Activated effector memory CD4-positive, alpha-beta T cell treated with anti-CD3 and anti-CD28 coated beads, Interleukin-2, amount 50 U/mL, for 16 hours (primary cell): ENCODE measurements around the gene NFKB1.

Experiments
- DNase-seq: peaks from one replicate; pipeline ENCODE4 v3.0.0-alpha.2; 2020

The NFKB1 gene

DNA sequence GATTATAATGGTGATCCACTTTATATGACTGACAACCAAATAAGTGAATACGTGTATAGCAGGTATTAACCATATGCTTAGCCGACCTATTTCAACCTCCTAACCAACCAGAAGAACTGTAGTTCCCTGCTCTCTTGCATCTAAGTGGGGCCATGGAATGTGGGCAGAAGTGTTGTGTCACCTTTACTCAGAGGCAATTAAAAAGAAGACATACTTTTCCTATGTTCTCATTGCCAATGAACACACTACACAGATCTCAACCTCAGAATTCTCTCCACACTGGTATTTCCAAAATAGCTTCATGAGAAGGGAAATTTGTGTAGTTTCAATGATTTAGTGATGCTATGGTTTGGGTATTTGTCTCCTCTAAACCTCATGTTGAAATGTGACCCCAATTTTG, 3.2 kb upstream of the NFKB1 start:
- DNase-seq = no peak

DNA sequence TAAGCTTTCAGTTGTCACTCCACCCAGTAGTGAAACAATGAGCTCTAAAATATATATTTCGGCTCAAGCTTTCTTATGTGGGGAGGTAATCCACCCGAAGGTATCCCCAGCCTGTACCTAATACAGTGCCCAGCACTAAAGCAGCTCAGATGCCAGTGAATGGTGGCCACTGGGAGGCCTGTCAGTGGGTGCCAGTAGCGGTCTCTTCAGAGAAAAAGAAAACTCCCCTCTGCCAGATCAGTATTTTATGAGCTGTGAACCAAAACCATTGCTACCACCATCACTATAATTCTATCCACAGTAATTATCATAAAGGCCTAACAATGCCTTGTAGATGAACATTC, 835 bp upstream of the NFKB1 start:
- DNase-seq = peak; percentile 70

DNA sequence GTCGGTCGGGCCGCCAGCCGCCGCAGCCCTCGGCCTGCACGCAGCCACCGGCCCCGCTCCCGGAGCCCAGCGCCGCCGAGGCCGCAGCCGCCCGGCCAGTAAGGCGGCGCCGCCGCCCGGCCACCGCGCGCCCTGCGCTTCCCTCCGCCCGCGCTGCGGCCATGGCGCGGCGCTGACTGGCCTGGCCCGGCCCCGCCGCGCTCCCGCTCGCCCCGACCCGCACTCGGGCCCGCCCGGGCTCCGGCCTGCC, 213 bp downstream of the NFKB1 start:
- no peak for DNase-seq

DNA sequence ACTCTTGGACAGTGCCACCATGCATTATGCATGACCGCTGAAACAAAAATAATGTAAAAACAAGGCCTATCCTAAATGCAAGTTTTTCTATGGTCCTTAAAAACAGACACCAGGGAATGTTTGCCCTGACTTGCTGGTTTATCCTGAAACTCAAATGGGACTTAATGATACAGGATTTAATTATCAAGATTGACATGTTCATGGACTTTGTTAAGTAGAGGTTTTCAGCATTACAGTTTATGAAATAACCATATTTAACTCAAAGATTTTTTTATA, 1.3 kb downstream of the NFKB1 start:
- no peak for DNase-seq

DNA sequence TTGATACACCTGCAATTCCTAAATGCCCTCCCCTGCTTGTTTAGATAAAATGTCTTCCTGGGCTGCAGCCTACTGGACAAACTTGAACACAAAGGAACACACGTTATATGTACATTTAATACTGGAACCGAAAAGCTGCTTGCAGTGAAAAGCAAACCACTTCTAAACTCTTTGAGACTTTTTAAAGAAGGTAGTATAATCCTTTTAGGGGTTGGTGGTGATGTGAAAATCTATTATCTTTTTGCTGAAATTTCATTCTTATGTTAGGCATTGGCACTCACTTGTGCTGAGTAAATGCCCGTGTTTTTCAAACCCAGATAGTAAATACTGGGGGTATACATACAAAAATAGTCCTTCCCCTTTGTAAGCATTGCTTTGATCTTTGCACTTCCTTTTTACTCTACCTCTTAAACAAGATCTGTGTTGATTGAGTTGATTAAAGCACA, 2.2 kb downstream of the NFKB1 start:
- DNase-seq = no peak

DNA sequence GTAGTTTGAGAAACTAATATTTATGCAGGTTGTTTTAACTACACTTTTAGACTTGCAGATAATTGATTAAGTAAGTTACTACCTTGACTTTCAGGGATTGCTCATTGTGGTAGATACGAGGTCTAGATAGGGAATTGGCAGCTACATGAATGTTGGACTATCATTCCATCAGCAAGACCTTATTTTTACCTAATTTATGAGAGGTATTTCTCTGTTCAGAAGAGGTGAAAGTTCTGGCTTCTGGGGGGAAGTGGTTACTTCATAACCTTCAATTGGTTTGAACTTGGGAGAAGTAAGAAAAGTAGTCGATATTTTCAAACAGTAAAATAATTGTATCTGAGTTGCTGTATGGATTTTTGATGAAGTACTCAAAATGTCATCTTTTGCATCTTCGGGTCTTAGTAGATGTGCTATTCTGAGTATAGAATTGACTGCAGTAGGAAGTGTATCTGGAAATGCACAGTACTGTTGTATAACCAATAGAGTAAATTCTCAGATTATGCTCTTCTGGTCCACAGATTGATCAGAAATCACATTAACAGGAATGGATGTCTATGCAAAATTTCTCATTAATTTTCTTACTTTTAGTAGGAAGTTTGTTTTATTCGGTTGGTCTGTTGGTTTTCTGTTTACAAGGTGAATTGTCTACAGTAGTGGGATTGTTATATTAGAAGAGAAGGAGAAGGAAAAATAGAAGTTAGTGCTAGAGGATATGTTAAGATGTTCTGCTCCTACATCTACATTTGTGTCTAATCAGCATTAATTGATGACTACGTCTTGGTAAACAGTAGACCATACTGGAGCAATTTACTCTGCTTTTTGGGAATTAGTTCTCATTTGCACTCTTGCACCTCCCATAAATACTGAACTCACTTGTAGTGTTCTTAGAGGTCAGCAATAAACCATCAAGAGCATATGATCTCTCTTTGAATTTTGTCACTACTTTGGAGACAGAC, 3.0 kb downstream of the NFKB1 start:
- no peak for DNase-seq

DNA sequence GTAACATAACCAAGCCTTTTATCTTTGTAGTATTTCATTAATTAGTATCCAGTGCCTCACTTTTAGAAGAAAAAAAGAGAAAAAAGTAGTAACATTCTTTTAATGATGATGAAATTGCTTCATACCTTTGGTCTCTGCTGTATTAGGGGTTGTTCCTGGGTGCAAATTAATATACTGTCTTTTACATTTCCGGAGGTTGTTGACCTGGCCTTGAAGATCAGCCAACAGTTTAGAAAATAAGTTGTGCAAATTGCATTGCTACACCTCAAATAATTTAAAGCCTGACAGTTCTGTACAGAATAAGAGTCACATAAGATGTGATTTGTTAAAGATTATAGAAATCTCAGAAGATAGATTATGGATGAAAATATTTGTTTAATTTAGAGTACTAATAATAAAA, 3.8 kb downstream of the NFKB1 start:
- DNase-seq = no peak

DNA sequence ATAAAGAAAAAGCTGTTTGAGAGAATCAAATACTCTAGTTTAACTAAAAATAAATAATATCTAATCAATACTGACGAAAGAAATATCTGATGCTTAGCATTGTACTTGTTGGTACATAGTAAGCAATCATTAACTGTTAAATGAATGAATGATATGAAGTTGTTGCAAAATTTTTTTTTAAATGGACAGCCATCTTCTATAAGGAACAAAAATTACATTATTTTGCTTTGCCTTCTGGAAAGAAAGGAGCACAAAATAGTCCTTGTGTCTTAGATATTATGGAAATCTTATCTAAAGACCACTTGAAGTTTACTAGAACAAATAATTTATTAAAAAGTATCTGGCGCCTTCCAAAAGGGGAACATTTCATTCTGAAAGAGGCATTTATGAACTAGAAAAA, 4.5 kb downstream of the NFKB1 start:
- no peak for DNase-seq

DNA sequence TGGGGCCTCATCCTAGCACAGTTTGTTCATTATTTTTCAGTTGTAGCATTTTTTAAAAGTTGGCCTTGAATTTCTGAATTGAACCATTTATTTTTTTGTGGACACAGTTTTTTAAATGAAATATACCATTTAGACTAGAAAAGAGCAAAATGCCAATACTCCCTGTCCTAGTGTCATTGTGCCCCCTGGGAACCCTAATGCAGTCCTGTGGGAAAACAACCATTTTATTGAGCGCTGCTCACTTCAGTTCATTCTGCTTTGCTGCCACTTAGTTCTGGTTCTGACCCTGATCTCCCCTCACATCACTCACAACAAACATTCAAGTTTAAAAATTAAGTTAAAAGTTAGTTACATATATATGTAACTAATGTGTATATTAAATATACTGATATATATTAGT, 5.4 kb downstream of the NFKB1 start:
- DNase-seq = no peak

DNA sequence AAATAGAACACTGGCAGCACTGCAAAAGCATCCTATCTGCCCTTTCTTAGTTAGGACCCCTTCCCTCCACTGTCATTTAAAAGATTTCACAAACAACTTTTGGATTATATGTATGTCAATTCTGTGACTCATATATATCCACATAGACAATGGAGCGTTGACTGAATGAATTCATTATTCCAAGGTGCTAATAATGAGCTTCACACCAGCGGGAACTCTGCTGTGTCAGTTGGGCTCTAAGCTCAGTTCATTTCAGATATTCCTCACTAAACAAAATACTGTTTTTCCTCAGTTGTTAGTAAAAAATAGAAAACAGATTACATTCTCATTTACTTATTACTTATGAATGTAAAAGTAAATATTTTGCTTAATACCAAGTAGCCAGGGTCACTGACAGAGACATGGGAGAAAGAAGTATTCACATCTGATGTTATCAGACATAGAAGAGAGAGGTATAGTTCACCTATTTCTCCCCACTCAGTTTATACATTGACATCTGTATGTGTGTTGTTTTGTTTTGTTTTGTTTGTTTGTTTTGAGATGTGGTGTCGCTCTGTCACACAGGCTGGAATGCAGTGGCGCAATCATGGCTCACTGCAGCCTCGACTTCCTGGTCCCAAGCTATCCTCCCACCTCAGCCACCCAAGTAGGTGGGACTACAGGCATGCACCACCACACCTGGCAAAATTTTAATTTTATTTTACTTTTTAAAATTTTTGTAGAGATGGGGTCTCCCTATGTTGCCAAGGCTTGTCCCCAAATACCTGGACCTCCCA, 10.9 kb downstream of the NFKB1 start:
- no peak for DNase-seq

DNA sequence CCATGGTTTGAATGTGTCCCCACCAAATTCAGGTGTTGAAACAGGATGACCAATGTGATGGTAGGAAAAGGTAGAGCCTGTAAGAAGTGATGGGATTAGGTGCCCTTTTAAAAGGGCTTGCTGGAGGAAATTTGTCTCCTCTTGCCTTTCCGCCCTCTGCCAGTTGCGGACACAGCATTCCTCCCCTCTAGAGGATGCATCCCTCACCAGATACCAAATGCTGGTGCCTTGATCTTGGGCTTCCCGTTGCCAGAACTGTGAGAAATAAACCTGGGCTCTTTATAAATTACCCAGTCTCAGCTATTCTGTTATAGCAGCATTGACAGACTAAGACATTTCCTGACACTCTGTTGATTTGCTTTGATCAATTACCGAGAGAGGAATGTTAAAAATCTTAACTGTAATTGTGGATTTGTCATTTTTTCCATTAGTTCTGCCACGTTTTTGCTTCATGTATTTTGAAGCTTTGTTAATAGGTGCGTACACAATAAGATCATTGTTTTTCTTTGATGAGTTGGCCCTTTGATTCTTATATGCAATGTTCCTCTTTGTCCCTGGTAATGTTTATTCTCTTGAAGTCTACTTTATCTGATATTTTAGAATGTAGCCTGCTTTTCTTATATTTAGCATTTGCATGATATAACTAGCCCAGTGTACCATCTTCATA, 13.3 kb downstream of the NFKB1 start:
- DNase-seq = no peak

DNA sequence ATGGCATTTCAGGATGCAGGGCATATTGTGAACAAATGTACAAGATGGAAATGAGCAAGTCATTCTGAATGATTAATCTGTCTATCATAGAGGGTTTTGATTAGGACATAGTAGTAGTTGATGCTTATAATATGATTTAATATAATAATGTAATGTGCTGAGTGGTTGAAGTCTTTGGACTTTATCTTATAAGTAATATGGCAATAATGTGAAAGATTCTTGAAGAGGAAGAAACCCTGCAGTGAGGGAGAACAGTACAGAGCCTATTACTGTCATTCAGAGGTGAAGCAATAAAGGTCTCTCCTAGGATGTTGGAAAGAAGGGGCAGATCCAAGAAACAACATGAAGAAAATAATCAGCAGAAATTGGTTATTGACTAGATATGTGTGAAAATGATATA, 16.6 kb downstream of the NFKB1 start:
- DNase-seq = no peak

DNA sequence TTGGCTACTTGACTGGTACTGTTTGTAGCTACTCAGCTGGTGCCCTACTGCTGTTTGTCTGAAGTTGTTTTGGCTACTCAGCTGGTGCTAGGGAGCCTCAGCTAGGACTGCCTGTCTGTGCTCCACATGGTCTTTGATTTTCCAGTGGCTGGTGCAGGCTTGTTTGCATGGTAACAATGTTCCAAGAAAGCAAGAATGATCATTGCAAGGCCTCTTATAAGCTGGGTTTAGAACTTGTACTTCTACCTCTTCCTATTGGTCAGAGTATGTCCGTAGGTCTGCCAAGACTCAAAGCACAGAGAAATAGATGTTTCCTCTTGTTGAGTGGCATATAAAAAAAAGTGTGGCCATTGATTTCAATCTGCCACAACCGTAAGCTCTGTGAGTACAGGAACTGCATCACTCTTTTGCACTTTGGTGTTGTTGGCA, 17.6 kb downstream of the NFKB1 start:
- no peak for DNase-seq

DNA sequence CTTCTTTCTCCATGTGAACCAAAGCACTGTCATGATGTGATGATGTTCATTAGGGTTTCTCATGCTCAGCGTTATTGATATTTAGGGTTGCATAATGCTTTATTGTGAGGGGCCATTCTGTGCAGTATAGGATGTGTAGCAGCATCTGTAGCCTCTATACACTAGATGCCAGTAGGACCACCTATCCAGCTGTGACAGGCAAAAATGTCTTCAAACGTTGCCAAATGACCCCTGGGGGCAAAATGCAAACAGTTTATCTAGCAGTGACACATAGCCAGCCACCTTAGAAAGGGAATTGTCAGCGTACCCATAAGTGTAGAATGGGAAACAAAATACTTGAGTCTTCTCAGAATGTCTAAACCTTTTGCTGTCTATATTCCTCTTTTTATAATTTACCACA, 18.8 kb downstream of the NFKB1 start:
- DNase-seq = no peak

DNA sequence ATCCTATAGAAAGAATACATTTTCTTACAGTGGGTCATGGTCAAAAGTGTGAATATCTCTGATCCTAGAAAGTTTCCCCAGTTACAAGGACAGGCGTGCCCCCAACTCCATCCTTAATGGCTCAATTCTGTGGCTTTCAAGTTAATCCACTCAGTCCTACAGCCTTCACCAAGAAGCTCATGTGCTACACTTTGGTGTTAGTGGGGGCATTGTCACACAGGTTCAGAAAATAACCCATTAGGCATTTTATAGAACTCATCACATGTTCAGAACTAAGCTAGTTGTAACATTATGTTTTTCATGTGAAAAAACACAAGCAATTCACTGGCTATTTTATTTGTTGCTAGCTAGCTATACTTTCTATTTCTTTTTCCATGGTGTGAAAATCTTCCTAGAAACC, 20.4 kb downstream of the NFKB1 start:
- DNase-seq = no peak

DNA sequence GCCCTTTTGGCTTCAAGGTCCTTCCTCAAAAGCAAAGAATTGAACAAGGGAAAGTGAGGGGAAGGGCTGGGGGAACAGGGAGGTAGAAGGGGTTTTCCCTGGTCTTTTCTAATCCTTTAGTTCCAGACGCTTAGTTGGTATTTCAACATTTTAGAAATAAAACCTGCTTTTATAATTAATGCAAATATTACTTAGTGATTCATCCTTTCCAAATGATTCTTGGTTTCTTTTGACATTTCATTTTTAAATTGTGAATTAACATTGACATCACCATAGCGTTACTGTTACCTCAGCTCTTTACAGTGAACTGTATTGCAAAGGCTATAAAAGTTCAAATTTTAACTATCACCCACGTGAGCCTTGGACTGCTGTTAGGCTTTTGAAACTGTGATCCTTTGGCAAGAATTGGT, 20.9 kb downstream of the NFKB1 start:
- no peak for DNase-seq

DNA sequence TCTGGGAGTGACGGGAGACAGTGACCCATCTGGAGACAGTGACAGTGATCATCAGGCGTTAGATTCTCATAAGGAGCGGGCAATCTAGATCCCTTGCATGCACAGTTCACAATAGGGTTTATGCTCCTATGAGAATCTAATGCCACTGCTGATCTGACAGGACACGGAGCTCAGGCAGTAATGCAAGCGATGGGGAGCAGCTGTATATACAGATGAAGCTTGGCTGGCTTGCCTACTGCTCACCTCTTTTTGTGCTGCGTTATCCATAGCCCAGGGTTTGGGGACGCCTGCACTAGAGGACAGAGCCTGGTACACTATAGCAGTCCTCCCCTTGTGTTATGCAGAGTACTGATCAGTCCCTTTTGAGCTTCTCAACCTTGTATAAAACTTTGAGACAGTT, 23.5 kb downstream of the NFKB1 start:
- no peak for DNase-seq

DNA sequence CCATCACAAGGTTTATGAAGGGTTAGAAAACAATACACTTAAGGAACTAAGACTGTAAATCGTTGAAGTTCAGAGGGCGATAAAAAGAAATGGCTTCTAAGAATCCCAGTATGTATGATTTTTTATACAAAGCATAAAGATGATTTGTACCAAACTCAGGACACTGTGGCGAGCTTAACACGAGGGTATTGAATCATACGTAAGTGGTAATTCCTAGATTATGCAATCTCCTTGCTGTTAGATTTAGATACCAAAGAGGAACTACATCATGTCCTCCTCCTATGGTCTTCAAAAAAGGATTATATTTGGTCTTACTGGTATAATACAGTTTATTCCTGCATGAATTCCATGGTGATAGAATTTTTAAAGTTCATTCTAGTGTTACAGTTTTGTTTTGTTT, 23.9 kb downstream of the NFKB1 start:
- no peak for DNase-seq

DNA sequence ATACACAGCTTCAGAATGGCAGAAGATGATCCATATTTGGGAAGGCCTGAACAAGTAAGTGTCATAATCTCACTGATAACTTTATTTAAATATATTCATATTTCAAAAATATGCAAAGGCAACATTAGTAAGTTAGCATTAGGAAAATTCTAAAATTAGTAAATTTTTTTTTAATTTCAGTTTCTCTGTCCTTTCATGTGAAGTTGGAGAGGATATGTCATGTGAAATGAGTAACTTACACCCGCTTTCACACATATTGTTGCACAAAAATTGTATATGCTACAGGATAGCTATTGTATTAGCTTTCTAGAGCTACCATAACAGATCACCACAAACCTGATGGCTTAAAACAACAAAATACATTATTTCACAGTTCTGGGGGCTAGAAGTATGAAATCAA, 24.3 kb downstream of the NFKB1 start:
- DNase-seq = no peak

DNA sequence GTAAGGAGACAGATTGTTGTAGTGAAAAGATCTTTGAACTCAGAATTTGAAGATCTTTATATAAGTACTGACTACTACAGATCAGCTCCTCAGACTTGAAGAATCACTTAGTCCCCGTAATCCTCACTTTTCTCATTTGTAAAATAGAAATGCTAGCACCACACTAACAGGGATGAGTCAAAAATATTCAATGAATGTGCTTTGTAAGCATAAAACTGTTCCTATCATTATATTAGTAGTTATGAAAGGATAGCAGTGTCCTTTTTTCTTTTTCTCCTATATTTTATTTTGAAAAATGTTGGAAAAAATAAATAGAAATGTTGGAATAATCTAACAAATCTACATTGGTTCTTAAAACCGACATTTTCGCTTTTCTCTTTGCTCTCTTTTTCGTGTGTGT, 25.4 kb downstream of the NFKB1 start:
- DNase-seq = no peak

DNA sequence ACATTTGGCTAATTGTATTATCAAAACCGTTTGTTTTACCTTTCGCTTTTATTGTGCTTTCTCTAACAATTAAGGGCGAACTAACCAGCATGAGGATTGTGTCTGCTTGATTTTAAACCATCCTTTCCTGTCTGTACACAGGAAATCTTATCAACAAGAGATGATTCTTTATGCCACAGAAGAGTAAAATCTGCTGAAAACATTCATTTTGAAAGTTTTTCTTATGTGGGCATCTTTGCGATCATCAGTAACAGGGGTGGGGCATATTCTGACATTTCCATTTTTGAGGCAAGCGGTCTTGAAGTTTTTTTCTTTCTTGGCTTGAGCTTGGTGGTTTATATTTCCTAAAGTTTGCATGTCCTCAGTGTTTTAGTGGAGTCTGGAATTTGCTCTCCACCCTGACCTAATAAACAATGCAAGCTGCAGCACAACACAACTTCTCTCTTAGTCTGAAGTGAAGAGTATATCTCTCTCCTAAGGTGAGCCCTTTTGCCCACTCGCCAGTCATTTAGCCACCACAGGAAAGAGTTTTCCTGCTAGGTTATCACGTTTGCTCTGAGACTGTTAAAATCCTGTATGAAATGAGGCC, 26.6 kb downstream of the NFKB1 start:
- no peak for DNase-seq

DNA sequence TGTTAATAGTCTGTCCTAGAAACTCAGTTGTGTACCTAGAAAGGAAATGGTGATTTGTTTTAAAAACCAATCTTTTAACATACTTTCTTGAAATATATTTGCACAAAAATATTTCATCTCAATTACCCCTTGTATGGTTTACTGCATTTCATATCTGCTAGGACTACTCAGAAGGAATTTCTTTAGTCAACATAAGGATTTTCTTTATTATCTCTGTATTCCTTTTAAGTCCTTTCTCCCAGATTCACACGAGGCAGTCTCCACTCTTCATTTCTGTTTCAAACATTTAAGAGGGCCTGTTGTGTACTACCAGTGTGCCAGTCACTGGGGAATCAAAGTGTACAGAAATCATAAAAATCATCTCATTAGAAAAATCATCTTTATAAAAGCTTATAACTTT, 28.8 kb downstream of the NFKB1 start:
- no peak for DNase-seq

DNA sequence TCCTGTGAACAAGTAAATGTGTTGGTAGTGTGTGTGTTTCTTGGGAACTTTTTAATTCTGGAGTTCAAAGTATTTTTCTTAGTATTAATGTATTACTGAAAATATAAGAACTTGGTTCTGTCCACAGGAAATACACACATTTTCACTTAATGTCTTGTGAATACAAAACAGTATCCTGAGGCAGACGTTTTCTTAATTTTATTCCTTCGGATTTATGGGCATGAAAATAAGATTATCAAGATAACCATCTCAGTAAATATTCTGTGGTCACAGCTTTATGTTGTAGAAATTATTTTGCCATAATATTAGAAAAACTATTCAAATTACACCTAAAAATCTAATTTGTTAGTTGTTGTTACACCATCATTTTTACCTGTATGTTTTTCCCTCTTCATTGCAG, 29.8 kb downstream of the NFKB1 start:
- no peak for DNase-seq

DNA sequence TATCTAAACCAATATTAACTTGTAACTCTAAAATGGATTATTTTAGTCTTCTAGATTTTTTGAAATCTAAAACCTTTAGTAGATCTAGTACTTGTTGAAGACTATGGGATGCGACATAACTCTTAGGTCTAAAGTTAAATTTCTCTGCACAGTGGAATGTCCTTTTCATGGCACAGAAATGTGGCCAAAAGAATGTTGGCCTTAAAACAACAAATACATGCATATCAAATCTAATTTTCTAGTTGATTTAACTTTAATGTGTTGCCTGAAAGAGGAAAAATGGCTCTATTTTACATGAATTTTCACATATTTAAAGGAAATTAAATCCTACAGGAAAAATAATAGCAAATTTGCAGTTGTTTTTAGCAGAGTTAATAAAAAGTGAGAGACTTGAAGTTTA, 30.3 kb downstream of the NFKB1 start:
- no peak for DNase-seq
